HEK293T (cell line): ENCODE data around the gene PSEN1.

Experiments
- CTCF ChIA-PET: fragments of 350-600 bp; formaldehyde crosslinking; extraction: SDS; loops from one replicate; lab custom pipeline; 2021; ENCODE audit warnings: antibody characterized with exemption, inconsistent platforms; lab: Yijun Ruan, JAX
- POLR2A ChIA-PET: fragments of 350-600 bp; formaldehyde crosslinking; extraction: SDS; loops from one replicate; lab custom pipeline; 2020; ENCODE audit warnings: antibody characterized with exemption, inconsistent platforms; lab: Yijun Ruan, JAX
- DNase-seq: peaks from one replicate; pipeline ENCODE4 v3.0.0; 2012; ENCODE audit warnings: mixed read lengths; ENCODE audit errors: extremely low spot score
- ARNT ChIP-seq: fragments of 450-650 bp; IDR thresholded peaks from 2 replicates; pipeline ENCODE4 v1.6.1; 2017; ENCODE audit warnings: mild to moderate bottlenecking
- BHLHE40 ChIP-seq: fragments of 450-650 bp; IDR thresholded peaks from 2 replicates; pipeline ENCODE4 v1.6.1; 2016; ENCODE audit warnings: mild to moderate bottlenecking, moderate library complexity, borderline replicate concordance
- CTBP1 ChIP-seq: fragments of 450-650 bp; IDR thresholded peaks from 2 replicates; pipeline ENCODE4 v1.6.1; 2016; ENCODE audit warnings: borderline replicate concordance
- ELF4 ChIP-seq: fragments of 450-650 bp; IDR thresholded peaks from 2 replicates; pipeline ENCODE4 v1.6.1; 2017; ENCODE audit warnings: antibody characterized with exemption
- FOXA1 ChIP-seq: fragments of 450-650 bp; IDR thresholded peaks from 2 replicates; pipeline ENCODE4 v1.6.1; 2016; ENCODE audit warnings: mild to moderate bottlenecking
- FOXK2 ChIP-seq: fragments of 450-650 bp; IDR thresholded peaks from 2 replicates; pipeline ENCODE4 v1.6.1; 2016; ENCODE audit warnings: mild to moderate bottlenecking
- FOXM1 ChIP-seq: fragments of 450-650 bp; IDR thresholded peaks from 2 replicates; pipeline ENCODE4 v1.6.1; 2017; ENCODE audit warnings: mild to moderate bottlenecking, borderline replicate concordance
- HDGF ChIP-seq: fragments of 450-650 bp; IDR thresholded peaks from 2 replicates; pipeline ENCODE4 v1.6.1; 2017; ENCODE audit warnings: antibody characterized with exemption, borderline replicate concordance
- L3MBTL2 ChIP-seq: fragments of 450-650 bp; conservative IDR thresholded peaks from 2 replicates; pipeline ENCODE4 v1.6.1; 2016; ENCODE audit warnings: mild to moderate bottlenecking
- LEF1 ChIP-seq: fragments of 450-650 bp; IDR thresholded peaks from 2 replicates; pipeline ENCODE4 v1.6.1; 2017; ENCODE audit warnings: mild to moderate bottlenecking, borderline replicate concordance
- NFRKB ChIP-seq: fragments of 450-650 bp; IDR thresholded peaks from 2 replicates; pipeline ENCODE4 v1.6.1; 2016; ENCODE audit warnings: mild to moderate bottlenecking, moderate library complexity
- PKNOX1 ChIP-seq: fragments of 450-650 bp; IDR thresholded peaks from 2 replicates; pipeline ENCODE4 v1.6.1; 2016
- SP1 ChIP-seq: fragments of 450-650 bp; IDR thresholded peaks from 2 replicates; pipeline ENCODE4 v1.6.1; 2017
- SUZ12 ChIP-seq: fragments of 450-650 bp; IDR thresholded peaks from 2 replicates; pipeline ENCODE4 v1.6.1; 2016; ENCODE audit warnings: mild to moderate bottlenecking
- TARDBP ChIP-seq: fragments of 450-650 bp; IDR thresholded peaks from 2 replicates; pipeline ENCODE4 v1.6.1; 2016
- ZNF384 ChIP-seq: fragments of 450-650 bp; IDR thresholded peaks from 2 replicates; pipeline ENCODE4 v1.6.1; 2016

Gene PSEN1

DNA sequence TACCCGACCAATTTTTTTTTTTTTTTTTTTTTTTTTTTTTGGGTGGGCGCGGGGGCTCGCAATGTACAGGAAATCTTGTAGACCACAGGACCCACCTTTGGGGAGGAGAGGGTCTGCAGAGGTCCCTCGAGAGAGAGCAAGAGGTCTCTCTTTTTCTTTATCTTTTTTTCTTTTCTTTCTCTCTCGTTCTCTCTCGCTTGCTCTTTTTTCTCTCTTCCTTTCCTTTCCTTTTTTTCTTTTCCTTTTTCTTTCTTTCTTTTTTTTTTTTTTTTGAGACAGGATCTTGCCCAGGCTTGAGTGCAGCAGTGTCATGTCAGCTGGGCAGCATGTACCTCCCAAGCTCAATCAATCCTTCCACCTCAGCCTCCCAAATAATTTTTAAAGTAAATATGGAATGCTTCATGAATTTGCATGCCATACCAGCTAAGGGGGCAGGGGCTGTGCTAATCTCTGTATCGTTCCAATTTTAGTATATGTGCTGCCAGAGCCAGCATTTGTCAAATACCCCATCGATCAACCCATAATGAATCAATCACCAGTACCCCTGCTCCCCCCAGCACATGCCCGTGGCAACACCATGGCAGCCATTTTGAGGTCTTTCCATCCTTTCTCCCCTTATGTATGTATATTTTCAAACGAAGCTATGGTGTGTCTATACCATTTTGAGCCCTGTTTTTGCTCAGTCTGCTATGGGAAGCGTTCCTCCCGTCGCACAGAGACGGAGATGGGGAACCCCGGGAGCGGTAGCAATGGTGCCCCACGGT lies 110.3 kb downstream of the PSEN1 start:
- no peak for DNase-seq
- no peak for TF ChIP-seq SUZ12
- TF ChIP-seq L3MBTL2: no peak; the same call in 1 of the 2 replicates
- TF ChIP-seq LEF1: no peak
- no peak for TF ChIP-seq CTBP1
- TF ChIP-seq FOXK2: no peak
- TF ChIP-seq TARDBP: no peak
- no peak for TF ChIP-seq ARNT
- no peak for TF ChIP-seq BHLHE40
- no peak for TF ChIP-seq FOXA1
- no peak for TF ChIP-seq HDGF
- no peak for TF ChIP-seq ZNF384
- TF ChIP-seq PKNOX1: no peak
- TF ChIP-seq SP1: no peak
- POLR2A ChIA-PET: no interaction called here
- CTCF ChIA-PET: no interaction called here

- CTCF ChIA-PET: no interaction called here
- no peak for DNase-seq
- TF ChIP-seq TARDBP (no peak), L3MBTL2 (no peak), BHLHE40 (no peak), FOXK2 (no peak), SUZ12 (no peak), FOXM1 (no peak), FOXA1 (no peak), CTBP1 (no peak), SP1 (no peak), NFRKB (no peak), LEF1 (no peak), ARNT (no peak), ZNF384 (no peak), HDGF (no peak), ELF4 (no peak)
- POLR2A ChIA-PET: interaction anchor here (1.0 to 1.6 kb wide), 2 partner anchors 9 to 242 kb away, joined by 3 to 4 read pairs; partner anchors contain the start of gene RIOX1
Observed at GRCh38 chr14:73248108-73248868, 112.0 kb downstream of the PSEN1 start.

- CTCF ChIA-PET: no interaction called here
- POLR2A ChIA-PET: interaction anchor here (1.0 to 1.6 kb wide), 2 partner anchors 10 to 241 kb away, joined by 3 to 4 read pairs; partner anchors contain the start of gene RIOX1
- no peak for TF ChIP-seq SUZ12
- TF ChIP-seq HDGF: no peak
- TF ChIP-seq NFRKB: no peak
- TF ChIP-seq FOXA1: no peak
- DNase-seq: no peak
Observed at GRCh38 chr14:73249108-73249507, 112.8 kb downstream of the PSEN1 start.

DNA sequence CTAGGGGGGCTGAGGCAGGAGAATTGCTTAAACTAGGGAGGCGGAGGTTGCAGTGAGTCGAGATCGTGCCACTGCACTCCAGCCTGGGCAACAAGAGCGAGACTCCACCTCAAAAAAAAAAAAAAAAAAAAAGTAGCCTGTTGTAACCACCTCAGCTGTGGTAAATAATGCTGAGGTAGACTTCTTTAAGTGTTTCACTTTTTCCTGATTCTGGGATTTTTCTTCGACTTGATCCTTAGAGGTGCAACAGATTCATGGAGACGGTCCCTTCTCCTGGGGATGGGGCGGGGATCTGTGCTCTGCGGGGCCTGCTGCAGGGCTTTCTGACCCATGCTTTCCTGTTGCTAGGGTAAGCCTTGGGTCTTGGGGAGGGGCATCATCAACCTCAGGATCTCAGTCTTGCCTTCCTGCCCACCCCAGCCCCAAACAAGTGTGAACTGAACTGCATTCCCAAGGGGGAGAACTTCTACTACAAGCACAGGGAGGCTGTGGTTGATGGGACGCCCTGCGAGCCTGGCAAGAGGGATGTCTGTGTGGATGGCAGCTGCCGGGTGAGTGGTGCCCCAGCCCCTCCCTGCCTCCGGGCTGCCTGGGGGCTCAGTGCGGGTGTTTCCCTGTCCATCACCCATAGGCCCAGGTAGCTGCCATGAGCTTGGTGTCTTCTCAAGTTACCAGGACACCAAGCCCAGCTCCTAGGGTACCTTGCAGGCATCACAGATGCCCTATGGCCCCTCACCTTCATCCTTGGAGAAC lies 113.4 kb downstream of the PSEN1 start:
- no peak for DNase-seq
- TF ChIP-seq CTBP1 (no peak), ZNF384 (no peak), ELF4 (no peak), L3MBTL2 (no peak)
- ChIA-PET POLR2A (interaction anchor here (1.0 to 1.6 kb wide), 2 partner anchors 11 to 241 kb away, joined by 3 to 4 read pairs; partner anchors contain the start of gene RIOX1), CTCF (no interaction called here)

GRCh38 chr14:73250317-73250713 lies 114.0 kb downstream of the PSEN1 start:
- ChIA-PET CTCF (no interaction called here), POLR2A (no interaction called here)
- no peak for DNase-seq
- TF ChIP-seq LEF1: no peak
- no peak for TF ChIP-seq HDGF
- no peak for TF ChIP-seq FOXM1
- no peak for TF ChIP-seq BHLHE40
- no peak for TF ChIP-seq ZNF384
- TF ChIP-seq NFRKB: no peak
- TF ChIP-seq L3MBTL2: no peak
- no peak for TF ChIP-seq CTBP1
- no peak for TF ChIP-seq FOXA1
- TF ChIP-seq ARNT: no peak
- no peak for TF ChIP-seq SUZ12
- TF ChIP-seq PKNOX1: no peak
- no peak for TF ChIP-seq TARDBP
- TF ChIP-seq SP1: no peak
- no peak for TF ChIP-seq ELF4
- TF ChIP-seq FOXK2: no peak
